ENCODE data around the gene NPM3.
"Not testable (repeated sequence)": the region's sequence is repeated elsewhere in the genome, so short reads cannot be mapped to it uniquely, and the experiment has no call there.

NPM3 gene

GRCh38 chr10:101803511-101803910, 20.3 kb upstream of the NPM3 start:
- DNase-seq (ENCODE audit: low spot score), result no peak

- DNase-seq (ENCODE audit: low spot score), result no peak
These were observed 14.3 kb upstream of the NPM3 start for GRCh38 chr10:101797403-101798059.

GRCh38 chr10:101793526-101793925, 10.3 kb upstream of the NPM3 start:
- no peak for DNase-seq (ENCODE audit: low spot score)

- no peak for DNase-seq (ENCODE audit: low spot score)
These were observed 6.4 kb upstream of the NPM3 start for GRCh38 chr10:101789686-101790085.

- not testable (repeated sequence) for DNase-seq (ENCODE audit: low spot score)
These were observed 6.0 kb upstream of the NPM3 start for GRCh38 chr10:101789231-101789630.

GRCh38 chr10:101785801-101786200, 2.6 kb upstream of the NPM3 start:
- DNase-seq (ENCODE audit: low spot score), result no peak

GRCh38 chr10:101784558-101784957, 1.3 kb upstream of the NPM3 start:
- no peak for DNase-seq (ENCODE audit: low spot score)

GRCh38 chr10:101783736-101784118, 481 bp upstream of the NPM3 start:
- DNase-seq (ENCODE audit: low spot score), result no peak

GRCh38 chr10:101781984-101782810, 1.0 kb downstream of the NPM3 start:
- DNase-seq (ENCODE audit: low spot score), result no peak

GRCh38 chr10:101781655-101781983, 1.6 kb downstream of the NPM3 start:
- DNase-seq (ENCODE audit: low spot score), result no peak

GRCh38 chr10:101780818-101781654, 2.2 kb downstream of the NPM3 start:
- DNase-seq (ENCODE audit: low spot score), result peak; percentile 76

- no peak for DNase-seq (ENCODE audit: low spot score)
These were observed 2.9 kb downstream of the NPM3 start for GRCh38 chr10:101780187-101780817.

- peak; percentile 77 for DNase-seq (ENCODE audit: low spot score)
These were observed 3.6 kb downstream of the NPM3 start for GRCh38 chr10:101779544-101780186.

GRCh38 chr10:101778781-101779543, 4.3 kb downstream of the NPM3 start:
- peak; percentile 14 for DNase-seq (ENCODE audit: low spot score)

- DNase-seq (ENCODE audit: low spot score), result no peak
These were observed 5.0 kb downstream of the NPM3 start for GRCh38 chr10:101778151-101778780.

- no peak for DNase-seq (ENCODE audit: low spot score)
These were observed 5.6 kb downstream of the NPM3 start for GRCh38 chr10:101777619-101778145.

GRCh38 chr10:101776161-101776817, 7.0 kb downstream of the NPM3 start:
- no peak for DNase-seq (ENCODE audit: low spot score)

GRCh38 chr10:101775273-101776160, 7.7 kb downstream of the NPM3 start, which contains the start of gene FGF8:
Gene FGF8, minus strand, starts transcription at chr10:101776114. Its CDS starts 214 bp downstream, at chr10:101775900.
- DNase-seq (ENCODE audit: low spot score), result no peak
